ENCODE measurements around the gene SORBS1. TPM values are rescaled to one million over a fixed set of nuclear protein-coding genes. Genes with fewer than 3 reads are reported as not detected.

The SORBS1 gene
- total and polyA plus RNA-seq, 2 of the 13 experiments (the other 11 are each of a cell fraction or from before 2014, with no cell fraction given), result 16.8 to 39.8 TPM

DNA sequence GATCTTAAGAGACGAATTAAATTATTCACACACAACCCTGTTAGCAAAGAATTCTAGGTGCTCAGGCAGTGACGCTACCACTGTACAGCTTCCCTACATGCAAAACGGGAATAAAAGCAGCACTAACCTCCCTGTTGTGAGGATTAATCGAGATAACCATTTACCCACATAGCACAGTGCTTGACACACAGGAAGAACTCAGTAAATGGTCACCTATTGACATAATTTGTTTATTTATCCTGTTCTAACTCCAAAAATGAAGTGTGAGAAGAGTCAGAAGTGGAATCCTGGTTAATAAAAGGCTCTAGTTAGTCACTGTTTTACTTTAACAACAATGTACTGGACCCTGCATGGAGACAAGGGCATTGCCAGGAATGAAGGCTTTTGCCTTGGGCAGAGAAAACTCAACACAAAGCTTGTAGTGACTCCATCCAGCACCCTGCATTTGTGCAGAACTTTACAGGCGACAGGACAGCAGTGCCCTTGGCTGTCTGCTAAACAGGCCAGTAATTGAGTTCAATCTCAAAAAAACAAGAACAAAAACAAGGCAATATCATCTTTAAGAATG is 103.8 kb downstream of the SORBS1 start (continued):
- TF ChIP-seq CEBPB (IDR thresholded peaks at IDR 0.05; ENCODE audit: borderline replicate concordance, low read depth, low read length) (no peak), NFKBIZ (CRISPR knock-in tag; IDR thresholded peaks at IDR 0.05) (no peak), TBX2 (CRISPR knock-in tag; IDR thresholded peaks at IDR 0.05; ENCODE audit: borderline replicate concordance) (peak; percentile 90), FOXK1 (CRISPR knock-in tag; IDR thresholded peaks at IDR 0.05; ENCODE audit: borderline replicate concordance, low read depth) (0 out of 2 replicates have a peak, but pooled peaks have one; percentile 7), PPARG (CRISPR knock-in tag; conservative IDR thresholded peaks at IDR 0.05) (peak; percentile 98), ZSCAN30 (CRISPR knock-in tag; IDR thresholded peaks at IDR 0.05) (no peak), TOE1 (CRISPR knock-in tag; IDR thresholded peaks at IDR 0.05) (no peak), KDM4B (CRISPR knock-in tag; IDR thresholded peaks at IDR 0.05) (no peak), ZNF350 (CRISPR knock-in tag; IDR thresholded peaks at IDR 0.05; ENCODE audit: borderline replicate concordance, low read depth) (no peak), FOXA3 (CRISPR knock-in tag; IDR thresholded peaks at IDR 0.05) (peak; percentile 85), RARA (CRISPR knock-in tag; IDR thresholded peaks at IDR 0.05) (peak; percentile 79), RXRA (CRISPR knock-in tag; IDR thresholded peaks at IDR 0.05) (no peak; the same call in 1 of the 2 replicates), ZNF747 (CRISPR knock-in tag; IDR thresholded peaks at IDR 0.05; ENCODE audit: borderline replicate concordance) (no peak)
- TF ChIP-seq, protein P1, sequence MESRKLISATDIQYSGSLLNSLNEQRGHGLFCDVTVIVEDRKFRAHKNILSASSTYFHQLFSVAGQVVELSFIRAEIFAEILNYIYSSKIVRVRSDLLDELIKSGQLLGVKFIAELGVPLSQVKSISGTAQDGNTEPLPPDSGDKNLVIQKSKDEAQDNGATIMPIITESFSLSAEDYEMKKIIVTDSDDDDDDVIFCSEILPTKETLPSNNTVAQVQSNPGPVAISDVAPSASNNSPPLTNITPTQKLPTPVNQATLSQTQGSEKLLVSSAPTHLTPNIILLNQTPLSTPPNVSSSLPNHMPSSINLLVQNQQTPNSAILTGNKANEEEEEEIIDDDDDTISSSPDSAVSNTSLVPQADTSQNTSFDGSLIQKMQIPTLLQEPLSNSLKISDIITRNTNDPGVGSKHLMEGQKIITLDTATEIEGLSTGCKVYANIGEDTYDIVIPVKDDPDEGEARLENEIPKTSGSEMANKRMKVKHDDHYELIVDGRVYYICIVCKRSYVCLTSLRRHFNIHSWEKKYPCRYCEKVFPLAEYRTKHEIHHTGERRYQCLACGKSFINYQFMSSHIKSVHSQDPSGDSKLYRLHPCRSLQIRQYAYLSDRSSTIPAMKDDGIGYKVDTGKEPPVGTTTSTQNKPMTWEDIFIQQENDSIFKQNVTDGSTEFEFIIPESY (CRISPR knock-in tag; IDR thresholded peaks at IDR 0.05), result no peak
- TF ChIP-seq, protein P2, sequence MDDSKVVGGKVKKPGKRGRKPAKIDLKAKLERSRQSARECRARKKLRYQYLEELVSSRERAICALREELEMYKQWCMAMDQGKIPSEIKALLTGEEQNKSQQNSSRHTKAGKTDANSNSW (CRISPR knock-in tag; IDR thresholded peaks at IDR 0.05; ENCODE audit: borderline replicate concordance), result no peak
- TF ChIP-seq, protein P3, sequence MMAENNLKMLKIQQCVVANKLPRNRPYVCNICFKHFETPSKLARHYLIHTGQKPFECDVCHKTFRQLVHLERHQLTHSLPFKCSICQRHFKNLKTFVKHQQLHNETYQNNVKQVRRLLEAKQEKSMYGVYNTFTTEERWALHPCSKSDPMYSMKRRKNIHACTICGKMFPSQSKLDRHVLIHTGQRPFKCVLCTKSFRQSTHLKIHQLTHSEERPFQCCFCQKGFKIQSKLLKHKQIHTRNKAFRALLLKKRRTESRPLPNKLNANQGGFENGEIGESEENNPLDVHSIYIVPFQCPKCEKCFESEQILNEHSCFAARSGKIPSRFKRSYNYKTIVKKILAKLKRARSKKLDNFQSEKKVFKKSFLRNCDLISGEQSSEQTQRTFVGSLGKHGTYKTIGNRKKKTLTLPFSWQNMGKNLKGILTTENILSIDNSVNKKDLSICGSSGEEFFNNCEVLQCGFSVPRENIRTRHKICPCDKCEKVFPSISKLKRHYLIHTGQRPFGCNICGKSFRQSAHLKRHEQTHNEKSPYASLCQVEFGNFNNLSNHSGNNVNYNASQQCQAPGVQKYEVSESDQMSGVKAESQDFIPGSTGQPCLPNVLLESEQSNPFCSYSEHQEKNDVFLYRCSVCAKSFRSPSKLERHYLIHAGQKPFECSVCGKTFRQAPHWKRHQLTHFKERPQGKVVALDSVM (CRISPR knock-in tag; IDR thresholded peaks at IDR 0.05), result no peak
- TF ChIP-seq, protein P4, sequence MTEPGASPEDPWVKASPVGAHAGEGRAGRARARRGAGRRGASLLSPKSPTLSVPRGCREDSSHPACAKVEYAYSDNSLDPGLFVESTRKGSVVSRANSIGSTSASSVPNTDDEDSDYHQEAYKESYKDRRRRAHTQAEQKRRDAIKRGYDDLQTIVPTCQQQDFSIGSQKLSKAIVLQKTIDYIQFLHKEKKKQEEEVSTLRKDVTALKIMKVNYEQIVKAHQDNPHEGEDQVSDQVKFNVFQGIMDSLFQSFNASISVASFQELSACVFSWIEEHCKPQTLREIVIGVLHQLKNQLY (CRISPR knock-in tag; IDR thresholded peaks at IDR 0.05), result 0 out of 2 replicates have a peak, but pooled peaks have one; percentile 65
- TF ChIP-seq, protein P5, sequence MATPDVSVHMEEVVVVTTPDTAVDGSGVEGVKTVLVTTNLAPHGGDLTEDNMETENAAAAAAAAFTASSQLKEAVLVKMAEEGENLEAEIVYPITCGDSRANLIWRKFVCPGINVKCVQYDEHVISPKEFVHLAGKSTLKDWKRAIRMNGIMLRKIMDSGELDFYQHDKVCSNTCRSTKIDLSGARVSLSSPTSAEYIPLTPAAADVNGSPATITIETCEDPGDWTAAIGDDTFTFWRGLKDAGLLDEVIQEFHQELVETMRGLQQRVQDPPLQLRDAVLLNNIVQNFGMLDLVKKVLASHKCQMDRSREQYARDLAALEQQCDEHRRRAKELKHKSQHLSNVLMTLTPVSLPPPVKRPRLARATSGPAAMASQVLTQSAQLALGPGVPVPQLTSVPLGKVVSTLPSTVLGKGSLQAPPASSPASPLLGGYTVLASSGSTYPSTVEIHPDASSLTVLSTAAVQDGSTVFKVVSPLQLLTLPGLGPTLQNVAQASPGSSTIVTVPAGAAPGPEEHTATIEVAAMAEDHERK (CRISPR knock-in tag; IDR thresholded peaks at IDR 0.05; ENCODE audit: low read depth), result no peak
- TF ChIP-seq, protein P6, sequence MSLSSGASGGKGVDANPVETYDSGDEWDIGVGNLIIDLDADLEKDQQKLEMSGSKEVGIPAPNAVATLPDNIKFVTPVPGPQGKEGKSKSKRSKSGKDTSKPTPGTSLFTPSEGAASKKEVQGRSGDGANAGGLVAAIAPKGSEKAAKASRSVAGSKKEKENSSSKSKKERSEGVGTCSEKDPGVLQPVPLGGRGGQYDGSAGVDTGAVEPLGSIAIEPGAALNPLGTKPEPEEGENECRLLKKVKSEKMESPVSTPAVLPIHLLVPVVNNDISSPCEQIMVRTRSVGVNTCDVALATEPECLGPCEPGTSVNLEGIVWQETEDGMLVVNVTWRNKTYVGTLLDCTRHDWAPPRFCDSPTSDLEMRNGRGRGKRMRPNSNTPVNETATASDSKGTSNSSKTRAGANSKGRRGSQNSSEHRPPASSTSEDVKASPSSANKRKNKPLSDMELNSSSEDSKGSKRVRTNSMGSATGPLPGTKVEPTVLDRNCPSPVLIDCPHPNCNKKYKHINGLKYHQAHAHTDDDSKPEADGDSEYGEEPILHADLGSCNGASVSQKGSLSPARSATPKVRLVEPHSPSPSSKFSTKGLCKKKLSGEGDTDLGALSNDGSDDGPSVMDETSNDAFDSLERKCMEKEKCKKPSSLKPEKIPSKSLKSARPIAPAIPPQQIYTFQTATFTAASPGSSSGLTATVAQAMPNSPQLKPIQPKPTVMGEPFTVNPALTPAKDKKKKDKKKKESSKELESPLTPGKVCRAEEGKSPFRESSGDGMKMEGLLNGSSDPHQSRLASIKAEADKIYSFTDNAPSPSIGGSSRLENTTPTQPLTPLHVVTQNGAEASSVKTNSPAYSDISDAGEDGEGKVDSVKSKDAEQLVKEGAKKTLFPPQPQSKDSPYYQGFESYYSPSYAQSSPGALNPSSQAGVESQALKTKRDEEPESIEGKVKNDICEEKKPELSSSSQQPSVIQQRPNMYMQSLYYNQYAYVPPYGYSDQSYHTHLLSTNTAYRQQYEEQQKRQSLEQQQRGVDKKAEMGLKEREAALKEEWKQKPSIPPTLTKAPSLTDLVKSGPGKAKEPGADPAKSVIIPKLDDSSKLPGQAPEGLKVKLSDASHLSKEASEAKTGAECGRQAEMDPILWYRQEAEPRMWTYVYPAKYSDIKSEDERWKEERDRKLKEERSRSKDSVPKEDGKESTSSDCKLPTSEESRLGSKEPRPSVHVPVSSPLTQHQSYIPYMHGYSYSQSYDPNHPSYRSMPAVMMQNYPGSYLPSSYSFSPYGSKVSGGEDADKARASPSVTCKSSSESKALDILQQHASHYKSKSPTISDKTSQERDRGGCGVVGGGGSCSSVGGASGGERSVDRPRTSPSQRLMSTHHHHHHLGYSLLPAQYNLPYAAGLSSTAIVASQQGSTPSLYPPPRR (CRISPR knock-in tag; IDR thresholded peaks at IDR 0.05; ENCODE audit: borderline replicate concordance), result peak; percentile 64; the same call in 1 of the 2 replicates
